Activated effector memory CD4-positive, alpha-beta T cell treated with anti-CD3 and anti-CD28 coated beads, Interleukin-2, amount 50 U/mL, for 16 hours (primary cell): ENCODE measurements around the gene EPS8L3.
"Not testable (repeated sequence)": the region's sequence is repeated elsewhere in the genome, so short reads cannot be mapped to it uniquely, and the experiment has no call there.

ENCODE experiments used
- DNase-seq: peaks from one replicate; pipeline ENCODE4 v3.0.0-alpha.2; 2020

Gene EPS8L3

GRCh38 chr1:109777980-109778625, 14.4 kb upstream of the EPS8L3 start:
- peak; percentile 39 for DNase-seq

DNA sequence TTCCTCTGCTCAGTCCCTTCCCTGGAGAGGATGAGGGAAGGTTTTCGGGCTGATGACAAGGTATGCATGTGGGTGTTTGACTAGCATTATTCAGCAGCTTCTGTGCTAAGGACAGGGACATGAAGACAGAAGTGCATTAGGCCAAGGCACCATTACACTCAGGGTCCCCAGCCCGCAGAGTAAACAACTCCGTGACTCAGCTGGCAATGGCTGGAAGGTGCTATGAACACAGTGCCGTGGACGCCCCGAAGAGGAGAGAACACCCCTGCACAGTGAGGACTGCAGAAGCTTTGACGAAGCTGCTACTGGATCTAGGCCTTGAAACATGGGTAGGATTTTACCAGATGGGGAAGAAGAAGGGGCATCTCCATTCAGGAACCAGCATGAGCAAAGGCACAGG, 13.7 kb upstream of the EPS8L3 start:
- peak; percentile 51 for DNase-seq

DNA sequence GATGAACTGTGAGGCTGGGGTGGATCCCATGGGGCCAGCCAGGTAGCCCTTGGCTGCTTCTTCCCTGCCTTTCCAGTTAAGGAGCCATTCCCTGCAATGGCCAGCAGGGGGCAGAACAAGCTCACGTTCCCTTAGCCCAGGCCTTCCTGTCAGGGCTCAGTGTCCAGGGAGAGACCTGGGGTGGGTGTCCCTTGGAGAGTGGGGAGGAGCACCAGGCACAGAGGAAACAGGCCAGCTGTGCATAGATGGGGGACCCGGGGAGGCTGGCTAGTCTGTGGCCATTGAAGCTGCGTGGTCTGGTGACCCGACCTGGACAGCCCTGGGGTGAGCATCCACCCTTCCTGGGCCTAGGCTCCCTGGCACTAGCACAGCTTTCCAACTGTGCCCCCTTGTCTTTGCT, 13.2 kb upstream of the EPS8L3 start:
- peak; percentile 91 for DNase-seq

DNA sequence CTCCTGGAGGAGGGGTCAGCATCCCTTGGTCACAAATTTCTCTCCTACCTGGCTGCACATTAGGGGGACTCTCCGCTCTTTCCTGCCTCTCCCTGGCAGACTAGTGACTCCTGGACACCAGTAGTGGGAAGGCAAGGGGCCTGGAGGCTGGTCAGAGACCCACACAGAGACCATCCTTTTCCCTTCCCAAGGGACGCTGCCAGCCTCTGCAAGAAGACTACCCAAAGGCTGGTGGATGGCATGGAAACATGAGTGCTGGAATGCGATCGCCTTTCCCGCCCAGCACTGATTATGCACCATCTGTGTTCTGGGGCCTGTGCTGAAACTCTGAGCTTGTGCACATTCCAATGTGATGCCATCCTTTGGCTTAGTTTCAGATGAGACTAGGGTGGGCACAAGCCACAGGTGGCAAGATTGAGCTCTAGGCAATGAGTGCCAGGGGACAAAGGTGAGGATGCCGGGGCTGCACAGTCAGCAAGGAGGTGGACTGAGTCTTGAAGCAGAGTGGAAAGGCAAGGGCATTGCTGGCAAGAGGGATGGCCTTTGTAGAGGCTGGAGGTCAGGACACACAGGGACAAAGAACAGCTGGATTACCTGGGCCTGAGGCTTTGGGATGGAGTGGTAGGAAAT, 12.6 kb upstream of the EPS8L3 start:
- DNase-seq = no peak

DNA sequence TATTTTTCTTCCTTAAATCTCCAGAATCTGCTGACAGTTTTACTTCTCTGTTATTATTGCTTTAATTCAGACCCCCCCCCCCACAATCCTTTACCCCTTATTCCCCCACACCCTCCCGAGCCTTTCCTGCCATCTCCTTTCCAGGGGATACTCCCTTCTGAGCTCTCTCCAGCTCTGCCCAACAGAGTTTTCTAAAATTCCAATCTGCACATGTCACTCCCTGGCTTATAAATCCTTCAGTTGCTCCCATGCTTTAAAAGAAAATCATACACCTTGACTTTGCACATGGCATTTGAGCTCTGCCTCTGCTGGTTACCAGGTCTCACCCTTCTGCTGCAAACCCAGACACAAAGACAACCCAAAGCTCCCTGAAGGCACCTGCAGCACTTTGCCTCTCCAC, 11.7 kb upstream of the EPS8L3 start:
- DNase-seq = no peak

GRCh38 chr1:109773900-109774485, 10.3 kb upstream of the EPS8L3 start:
- DNase-seq = no peak

DNA sequence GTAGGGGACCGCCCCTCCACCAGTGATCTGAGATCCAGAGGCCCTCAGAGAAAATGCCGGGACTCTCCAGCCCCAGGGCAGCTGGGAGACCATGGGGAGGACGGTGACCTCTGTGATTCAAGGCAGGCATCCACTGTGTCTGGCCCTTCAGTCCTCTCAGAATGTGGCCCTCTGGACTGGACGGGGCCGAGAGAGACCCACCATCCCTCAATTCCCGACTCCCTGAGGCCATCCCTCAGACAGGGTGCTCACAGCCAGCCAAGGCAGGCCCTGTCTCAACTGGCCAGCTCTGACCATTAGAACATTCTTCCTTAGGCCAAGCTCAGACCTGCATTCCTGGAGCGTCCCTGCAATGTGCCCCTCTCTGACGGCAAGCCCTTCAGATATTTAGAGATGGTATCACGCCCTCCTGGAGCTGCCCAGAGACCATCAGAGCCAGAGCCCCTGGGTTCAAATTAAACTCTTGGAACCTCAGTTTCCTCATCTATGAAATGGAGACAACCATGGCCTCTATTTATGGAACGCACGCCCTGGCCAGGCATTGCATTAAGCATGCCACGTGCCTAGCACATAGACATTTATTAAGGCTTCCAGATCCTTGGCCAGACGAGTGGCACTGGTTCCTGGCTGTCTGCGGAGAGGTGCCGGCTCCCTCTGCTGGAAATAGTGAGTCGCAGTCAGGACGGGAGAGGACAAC, 9.6 kb upstream of the EPS8L3 start:
- peak; percentile 87 for DNase-seq

DNA sequence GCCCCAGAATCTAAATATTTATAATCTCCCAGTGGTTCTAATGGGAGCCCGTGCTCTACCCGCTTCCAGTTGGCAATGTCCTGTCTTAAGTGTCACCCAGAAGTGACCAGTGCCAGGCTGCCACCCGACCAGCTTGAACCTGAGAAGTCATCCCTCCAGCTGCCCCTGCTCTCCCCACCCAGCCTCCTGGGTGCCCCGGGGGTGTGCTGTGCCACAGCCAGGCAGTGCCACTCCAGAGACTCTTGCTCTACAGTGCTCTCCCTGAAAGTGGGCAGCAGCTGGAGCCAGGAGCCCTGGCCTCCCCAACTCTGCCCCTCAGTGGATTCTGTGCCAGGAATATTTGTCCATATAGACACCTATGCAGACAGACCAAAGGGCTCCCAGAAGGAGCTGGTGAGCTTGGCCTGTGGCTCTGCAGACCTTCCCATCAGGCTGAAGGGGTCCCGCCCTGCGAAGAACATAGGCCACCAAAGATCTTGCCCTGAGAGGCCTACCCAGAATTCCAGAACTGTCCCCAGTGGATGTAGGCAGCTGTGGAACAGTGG, 9.0 kb upstream of the EPS8L3 start:
- DNase-seq = peak; percentile 44

- DNase-seq = peak; percentile 49
Measured at GRCh38 chr1:109771712-109772657, 8.3 kb upstream of the EPS8L3 start.

DNA sequence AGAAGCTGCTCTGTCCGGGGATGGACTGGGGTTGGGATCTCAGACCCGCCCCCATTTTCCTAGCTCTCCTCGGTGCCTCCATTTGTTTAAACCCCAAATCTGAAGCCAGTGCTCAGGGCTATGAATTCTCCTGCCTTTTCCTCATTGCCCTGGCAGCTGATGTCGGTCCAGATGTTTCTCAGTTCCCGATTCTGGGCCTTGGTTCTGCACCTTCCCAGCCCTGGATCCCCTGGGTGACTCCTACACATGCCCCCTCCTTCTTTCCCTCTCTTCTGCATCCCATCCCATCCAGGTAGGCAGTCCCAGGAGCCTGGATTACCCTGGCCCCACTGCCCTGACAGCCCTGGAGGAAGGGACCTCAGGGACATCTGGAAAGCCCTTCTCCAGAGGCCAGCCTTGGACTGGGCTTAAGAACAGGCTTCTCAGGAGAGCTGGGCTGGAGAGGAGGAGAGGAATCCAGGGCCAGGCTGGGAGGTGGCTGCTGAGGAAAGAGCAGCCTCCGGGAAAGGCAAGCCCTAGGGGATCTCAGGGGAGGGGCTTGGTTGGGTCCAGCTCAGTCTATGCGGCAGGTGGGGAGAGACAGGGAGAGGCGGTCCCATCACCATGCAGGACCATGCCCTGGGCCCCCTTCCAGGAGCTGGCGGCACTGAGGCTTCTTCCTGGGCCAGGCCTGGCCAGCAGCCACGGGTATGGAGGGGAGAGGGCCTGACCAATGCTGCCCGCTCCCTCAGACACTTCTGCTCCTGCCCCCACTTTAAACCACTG, 6.8 kb upstream of the EPS8L3 start:
- peak; percentile 48 for DNase-seq

- peak; percentile 36 for DNase-seq
Measured at GRCh38 chr1:109769330-109770078, 5.8 kb upstream of the EPS8L3 start.

DNA sequence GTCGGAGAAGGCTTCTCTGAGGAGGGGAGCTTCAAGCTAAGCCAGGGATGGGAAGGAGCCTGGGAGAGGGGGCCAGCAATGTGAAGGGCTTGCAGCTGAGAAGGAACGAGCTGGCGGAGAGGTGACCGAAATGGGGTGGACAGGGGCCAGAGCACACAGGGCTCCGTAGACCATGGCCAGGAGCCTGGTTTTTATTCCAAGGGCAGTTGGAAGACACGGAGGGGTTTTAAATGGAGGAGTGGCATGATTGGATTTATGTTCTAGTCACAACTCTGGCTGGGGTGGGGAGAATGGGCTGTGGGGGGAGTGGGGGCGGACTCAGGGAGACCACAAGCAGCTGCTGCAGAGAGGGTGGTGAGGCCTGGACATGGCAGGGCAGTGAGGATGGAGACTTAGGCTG, 5.1 kb upstream of the EPS8L3 start:
- DNase-seq = peak; percentile 46

- peak; percentile 49 for DNase-seq
Measured at GRCh38 chr1:109768335-109768650, 4.6 kb upstream of the EPS8L3 start.

DNA sequence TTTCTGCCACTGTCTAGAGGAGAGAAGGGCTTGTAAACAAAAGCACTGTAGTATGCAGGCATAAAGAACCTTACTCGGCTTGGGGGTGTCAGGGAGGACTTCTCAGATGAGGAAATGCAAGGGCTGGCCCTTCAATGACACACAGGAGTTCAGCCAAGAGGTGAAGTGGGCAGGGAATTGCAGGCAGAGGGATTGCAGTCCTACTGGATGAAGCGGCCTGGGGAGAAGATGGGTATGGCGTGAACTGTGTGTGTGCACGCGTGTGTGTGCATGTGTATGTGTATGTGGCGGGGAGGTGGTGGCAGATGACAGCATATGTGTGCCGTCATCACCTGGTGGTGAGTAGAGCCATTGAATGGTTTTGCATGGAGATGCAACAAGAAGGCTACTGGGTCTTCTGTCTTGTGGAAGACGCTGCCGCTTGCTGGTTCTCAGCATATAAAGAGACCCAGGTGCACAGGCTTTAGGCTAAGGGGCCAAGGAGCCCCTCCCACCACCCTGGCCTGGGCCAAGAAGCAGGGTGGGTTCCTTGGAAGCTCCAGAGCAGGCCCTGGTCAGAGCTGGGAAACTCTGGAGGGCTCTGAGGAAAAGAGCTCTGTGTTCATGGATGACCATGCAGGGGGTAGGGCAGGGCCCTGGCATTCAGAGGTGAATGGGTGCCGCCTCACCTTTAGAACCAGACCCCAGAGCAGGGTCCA, 4.1 kb upstream of the EPS8L3 start:
- DNase-seq = peak; percentile 30

DNA sequence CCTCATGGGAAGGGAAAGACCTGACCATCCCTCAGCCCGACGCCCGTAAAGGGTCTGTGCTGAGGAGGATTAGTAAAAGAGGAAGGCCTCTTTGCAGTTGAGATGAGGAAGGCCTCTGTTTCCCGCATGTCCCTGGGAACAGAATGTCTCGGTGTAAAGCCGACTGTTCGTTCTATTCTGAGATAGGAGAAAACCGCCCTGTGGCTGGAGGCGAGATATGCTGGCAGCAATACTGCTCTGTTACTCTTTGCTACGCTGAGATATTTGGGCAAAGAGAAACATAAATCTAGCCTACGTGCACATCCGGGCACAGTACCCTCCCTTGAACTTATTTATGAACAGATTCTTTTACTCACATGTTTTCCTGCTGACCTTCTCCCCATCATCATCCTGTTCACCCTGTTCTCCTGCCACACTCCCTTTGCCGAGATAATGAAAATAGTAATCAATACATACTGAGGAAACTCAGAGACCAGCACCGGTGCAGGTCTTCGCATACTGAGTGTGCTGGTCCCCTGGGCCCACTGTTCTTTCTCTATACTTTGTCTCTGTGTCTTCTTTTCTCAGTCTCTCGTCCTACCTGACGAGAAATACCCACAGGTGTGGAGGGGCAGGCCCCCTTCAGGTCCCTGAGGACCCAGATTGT, 3.4 kb upstream of the EPS8L3 start:
- not testable (repeated sequence) for DNase-seq

DNA sequence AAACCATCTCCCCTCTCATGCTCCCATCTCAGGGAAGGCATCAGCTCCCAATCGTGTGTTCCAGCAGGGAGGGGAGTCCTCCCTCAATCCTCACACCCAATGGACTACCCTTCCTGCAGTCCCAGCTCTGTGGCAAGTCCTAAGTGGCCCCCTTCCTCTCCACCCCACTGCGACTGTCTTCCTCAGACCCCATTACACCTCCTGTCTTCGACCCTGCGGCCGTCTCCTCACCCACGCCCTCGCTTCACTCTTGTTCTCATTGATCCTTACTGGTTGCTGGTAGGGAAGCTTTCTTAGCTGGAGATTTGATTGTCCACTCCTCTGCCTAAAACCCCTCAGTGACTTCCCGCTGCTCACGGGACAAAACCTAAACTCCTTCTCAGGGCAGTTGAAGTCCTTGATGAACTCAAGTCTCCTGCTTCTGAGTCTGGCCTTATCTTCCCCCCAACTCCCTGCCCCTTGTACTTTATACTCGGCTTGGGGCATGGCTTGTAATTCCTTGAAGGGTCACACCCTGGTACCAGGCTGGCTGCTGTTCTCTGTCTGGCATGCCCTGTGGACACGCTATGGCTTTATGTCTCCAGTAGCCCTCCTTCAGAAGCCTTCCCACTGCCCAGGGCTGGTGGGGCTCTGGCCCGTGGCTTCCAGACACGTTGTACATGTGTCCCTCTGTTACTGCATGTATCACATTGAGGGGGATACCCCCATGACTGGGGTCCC, 2.3 kb upstream of the EPS8L3 start:
- peak; percentile 54 for DNase-seq

- peak; percentile 39 for DNase-seq
Measured at GRCh38 chr1:109765483-109765815, 1.7 kb upstream of the EPS8L3 start.

- peak; percentile 54 for DNase-seq
Measured at GRCh38 chr1:109764561-109765482, 1.1 kb upstream of the EPS8L3 start.
